Measurements from ENCODE around the gene STK24. TPM values are rescaled to one million over a fixed set of nuclear protein-coding genes. Genes with fewer than 3 reads are reported as not detected.

STK24 gene
- total RNA-seq, 2 experiments from 2014 or later: 60.4 to 88.7 TPM

DNA sequence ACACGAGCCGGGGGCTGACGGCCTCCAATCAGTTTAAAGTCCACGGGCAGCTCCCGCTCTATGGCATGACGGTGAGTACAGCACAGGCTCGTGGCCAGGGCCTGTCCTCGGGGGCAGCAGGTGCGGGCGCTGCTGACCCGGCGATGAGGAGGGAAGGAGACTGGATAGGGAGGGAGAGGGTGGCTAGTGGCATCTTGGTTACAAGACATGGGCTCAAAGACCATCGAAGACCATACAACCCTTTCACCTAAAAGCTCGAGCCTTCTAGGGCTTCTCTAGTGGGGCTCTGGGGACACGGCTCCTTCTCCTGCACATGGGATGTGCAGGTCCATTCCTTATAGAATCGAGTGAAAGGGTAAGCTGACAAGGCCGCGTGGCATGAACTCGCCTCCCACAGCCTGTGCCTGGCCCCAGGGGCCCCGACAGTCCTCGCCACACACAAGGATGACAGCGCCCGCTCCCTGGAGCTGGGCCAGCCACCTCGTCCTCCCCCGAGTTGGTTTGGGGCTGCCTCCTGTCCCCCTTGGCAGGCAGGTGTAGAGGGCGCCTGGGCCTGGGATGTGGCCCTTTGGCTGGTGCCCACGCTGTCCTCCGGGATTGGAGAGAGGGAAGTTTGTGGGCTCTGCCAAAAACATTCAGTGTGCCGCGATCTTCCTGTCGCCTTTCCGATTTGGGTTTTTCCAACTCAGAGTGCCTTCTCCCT lies 137.6 kb downstream of the STK24 start:
- Histone ChIP-seq H3K79me2 (ENCODE audit: insufficient read depth, low read depth, low read length) (no peaks in the 10 kb centered on the region), H3K4me3 (ENCODE audit: low read depth, low read length, poor library complexity, severe bottlenecking) (no peak overlapping the region), H2AFZ (ENCODE audit: low read length) (no peak overlapping the region), H4K20me1 (ENCODE audit: insufficient read depth, low read length) (no peaks in the 10 kb centered on the region), H3K9me3 (ENCODE audit: low read length) (no peaks in the 10 kb centered on the region), H3K36me3 (ENCODE audit: insufficient read depth, low read length) (no peaks in the 10 kb centered on the region), H3K27ac (ENCODE audit: low read depth, low read length, poor library complexity, severe bottlenecking) (no peak overlapping the region), H3K9me2 (ENCODE audit: insufficient read depth, low read length) (no peaks in the 10 kb centered on the region), H3K4me1 (ENCODE audit: insufficient read depth, low read length, poor library complexity, severe bottlenecking) (no peaks in the 10 kb centered on the region), H3K4me2 (ENCODE audit: low read length) (no peak overlapping the region)
- intact Hi-C loops (cut with micrococcal nuclease; ENCODE audit: unreplicated experiment): no loop called here
- ChIA-PET CTCF (ENCODE audit: unreplicated experiment) (no interaction called here), POLR2A (no interaction called here)
- no TSS peak for BruUV-seq (replicated peaks)
- no peak for TF ChIP-seq EZH2phosphoT487 (IDR thresholded peaks at IDR 0.05; ENCODE audit: borderline replicate concordance, low read depth, low read length)
- TF ChIP-seq, protein P1, sequence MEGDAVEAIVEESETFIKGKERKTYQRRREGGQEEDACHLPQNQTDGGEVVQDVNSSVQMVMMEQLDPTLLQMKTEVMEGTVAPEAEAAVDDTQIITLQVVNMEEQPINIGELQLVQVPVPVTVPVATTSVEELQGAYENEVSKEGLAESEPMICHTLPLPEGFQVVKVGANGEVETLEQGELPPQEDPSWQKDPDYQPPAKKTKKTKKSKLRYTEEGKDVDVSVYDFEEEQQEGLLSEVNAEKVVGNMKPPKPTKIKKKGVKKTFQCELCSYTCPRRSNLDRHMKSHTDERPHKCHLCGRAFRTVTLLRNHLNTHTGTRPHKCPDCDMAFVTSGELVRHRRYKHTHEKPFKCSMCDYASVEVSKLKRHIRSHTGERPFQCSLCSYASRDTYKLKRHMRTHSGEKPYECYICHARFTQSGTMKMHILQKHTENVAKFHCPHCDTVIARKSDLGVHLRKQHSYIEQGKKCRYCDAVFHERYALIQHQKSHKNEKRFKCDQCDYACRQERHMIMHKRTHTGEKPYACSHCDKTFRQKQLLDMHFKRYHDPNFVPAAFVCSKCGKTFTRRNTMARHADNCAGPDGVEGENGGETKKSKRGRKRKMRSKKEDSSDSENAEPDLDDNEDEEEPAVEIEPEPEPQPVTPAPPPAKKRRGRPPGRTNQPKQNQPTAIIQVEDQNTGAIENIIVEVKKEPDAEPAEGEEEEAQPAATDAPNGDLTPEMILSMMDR (conservative IDR thresholded peaks at IDR 0.05; ENCODE audit: low read length): no peak
- no peak for DNase-seq (ENCODE audit: low spot score)

DNA sequence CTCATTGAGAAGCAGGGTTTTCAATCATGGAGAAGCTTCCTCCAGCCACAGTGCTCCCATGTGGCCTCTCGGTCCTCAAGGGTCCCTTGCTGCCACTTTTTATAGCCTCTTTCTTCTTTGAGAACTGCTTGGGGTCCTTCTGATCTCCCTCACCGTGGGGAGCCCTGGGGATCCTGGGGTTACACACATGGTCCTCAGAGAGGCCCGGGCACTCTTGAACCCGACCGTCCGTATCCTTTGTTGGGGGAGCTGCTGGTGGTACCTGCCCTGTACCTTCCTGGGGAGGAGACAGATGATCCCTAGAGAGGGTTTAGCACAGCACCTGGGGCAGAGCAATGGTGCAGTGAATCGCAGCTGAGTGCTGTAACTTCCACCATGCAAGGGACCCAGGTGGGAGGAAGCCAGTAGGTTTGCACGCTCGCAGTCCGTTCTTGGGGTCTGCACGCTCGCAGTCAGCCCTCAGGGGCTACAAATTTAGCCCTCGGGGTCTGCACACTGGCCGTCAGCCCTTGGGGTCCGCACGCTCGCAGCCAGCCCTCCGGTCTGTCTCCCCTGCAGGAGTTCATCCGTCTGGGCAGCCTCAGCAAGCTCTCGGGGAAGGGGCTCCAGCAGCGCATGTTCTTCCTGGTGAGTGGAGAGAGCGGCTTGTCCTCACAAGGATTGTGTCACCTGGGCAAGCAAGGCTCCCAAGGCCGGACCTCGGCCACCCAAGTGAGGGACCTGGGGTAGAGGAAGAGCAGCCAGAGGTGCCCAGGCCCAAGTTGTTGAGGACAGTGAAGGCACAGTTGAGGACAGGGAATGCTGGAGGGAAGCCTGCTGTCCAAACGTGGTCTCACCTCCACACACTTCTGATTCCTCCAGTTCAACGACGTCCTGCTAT lies 138.4 kb downstream of the STK24 start:
- ChIA-PET CTCF (ENCODE audit: unreplicated experiment) (no interaction called here), POLR2A (no interaction called here)
- intact Hi-C loops (cut with micrococcal nuclease; ENCODE audit: unreplicated experiment): no loop called here
- BruUV-seq (replicated peaks): no TSS peak
- Histone ChIP-seq H3K4me3 (ENCODE audit: low read depth, low read length, poor library complexity, severe bottlenecking) (no peak overlapping the region), H3K9me3 (ENCODE audit: low read length) (no peaks in the 10 kb centered on the region), H3K27ac (ENCODE audit: low read depth, low read length, poor library complexity, severe bottlenecking) (no peak overlapping the region), H3K9me2 (ENCODE audit: insufficient read depth, low read length) (no peaks in the 10 kb centered on the region), H3K36me3 (ENCODE audit: insufficient read depth, low read length) (no peaks in the 10 kb centered on the region), H2AFZ (ENCODE audit: low read length) (no peak overlapping the region), H3K4me2 (ENCODE audit: low read length) (no peak overlapping the region), H3K4me1 (ENCODE audit: insufficient read depth, low read length, poor library complexity, severe bottlenecking) (no peaks in the 10 kb centered on the region), H3K79me2 (ENCODE audit: insufficient read depth, low read depth, low read length) (no peaks in the 10 kb centered on the region), H4K20me1 (ENCODE audit: insufficient read depth, low read length) (no peaks in the 10 kb centered on the region)
- TF ChIP-seq, protein P1 (conservative IDR thresholded peaks at IDR 0.05; ENCODE audit: low read length): no peak
- no peak for TF ChIP-seq EZH2phosphoT487 (IDR thresholded peaks at IDR 0.05; ENCODE audit: borderline replicate concordance, low read depth, low read length)
- DNase-seq (ENCODE audit: low spot score): no peak

Measured in OCI-LY7 (cell line).